Fibroblast of skin of right biceps (primary cell): ENCODE results near the gene ACOT6.
A peak's percentile ranks its signal among the peaks of the same experiment; 100 is the strongest.
"Not testable (repeated sequence)": the region's sequence is repeated elsewhere in the genome, so short reads cannot be mapped to it uniquely, and the experiment has no call there.

Experiments used
- DNase-seq: peaks from one replicate; pipeline ENCODE4 v3.0.0-alpha.2; 2013

ACOT6 gene

GRCh38 chr14:73612339-73613045 lies at the start of gene ACOT6:
ACOT6 (plus strand) TSS chr14:73612517; CDS start chr14:73612572, 55 bp downstream.
- peak; percentile 72 for DNase-seq

GRCh38 chr14:73562696-73563095 lies 49.6 kb upstream of the ACOT6 start:
- DNase-seq: not testable (repeated sequence)

- not testable (repeated sequence) for DNase-seq
These were observed 45.9 kb upstream of the ACOT6 start for GRCh38 chr14:73566431-73566830.

GRCh38 chr14:73566935-73567334 lies 45.4 kb upstream of the ACOT6 start:
- DNase-seq: not testable (repeated sequence)

GRCh38 chr14:73567358-73567757 lies 45.0 kb upstream of the ACOT6 start:
- no peak for DNase-seq

GRCh38 chr14:73567951-73568885 lies 44.1 kb upstream of the ACOT6 start:
- peak; percentile 47 for DNase-seq

- DNase-seq: not testable (repeated sequence)
These were observed 43.5 kb upstream of the ACOT6 start for GRCh38 chr14:73568886-73569184.

- DNase-seq: peak; percentile 92
These were observed 42.9 kb upstream of the ACOT6 start, which contains the start of gene ACOT2 for GRCh38 chr14:73569185-73569958. ACOT2 (plus strand) TSS chr14:73569213; CDS start chr14:73569241, 28 bp downstream.

- DNase-seq: peak; percentile 39
These were observed 41.4 kb upstream of the ACOT6 start for GRCh38 chr14:73570913-73571312.

GRCh38 chr14:73573034-73573433 lies 39.3 kb upstream of the ACOT6 start:
- DNase-seq: not testable (repeated sequence)

GRCh38 chr14:73573740-73574139 lies 38.6 kb upstream of the ACOT6 start:
- DNase-seq: not testable (repeated sequence)

- not testable (repeated sequence) for DNase-seq
These were observed 38.1 kb upstream of the ACOT6 start for GRCh38 chr14:73574251-73574650.

- no peak for DNase-seq
These were observed 35.9 kb upstream of the ACOT6 start for GRCh38 chr14:73576391-73576790.

- not testable (repeated sequence) for DNase-seq
These were observed 35.1 kb upstream of the ACOT6 start for GRCh38 chr14:73577214-73577613.

GRCh38 chr14:73582102-73582979 lies 30.0 kb upstream of the ACOT6 start:
- not testable (repeated sequence) for DNase-seq

GRCh38 chr14:73588695-73589094 lies 23.6 kb upstream of the ACOT6 start:
- DNase-seq: no peak

- no peak for DNase-seq
These were observed 23.2 kb upstream of the ACOT6 start for GRCh38 chr14:73589116-73589515.

GRCh38 chr14:73590673-73591004 lies 21.7 kb upstream of the ACOT6 start:
- DNase-seq: not testable (repeated sequence)

- peak; percentile 18 for DNase-seq
These were observed 20.4 kb upstream of the ACOT6 start, which contains the start of gene ACOT4 for GRCh38 chr14:73591690-73592449. ACOT4 (plus strand) TSS chr14:73591873; CDS start chr14:73591960, 87 bp downstream.

GRCh38 chr14:73594491-73594890 lies 17.8 kb upstream of the ACOT6 start:
- no peak for DNase-seq

GRCh38 chr14:73599499-73599898 lies 12.8 kb upstream of the ACOT6 start:
- no peak for DNase-seq
